GM13977 (cell line): Measurements from ENCODE around the gene CTDSPL2.

ENCODE experiments used
- DNase-seq: peaks from one replicate; pipeline ENCODE4 v3.0.0; 2012; ENCODE audit warnings: low spot score
- in situ Hi-C: fragments of 300-500 bp; cut with MboI; formaldehyde crosslinking; loops from one replicate; pipeline ENCODE4 v1.12.0; 2022; ENCODE audit warnings: low sequenced_read_pairs, low pct_unique_long_range_greater_than_20kb, mixed read lengths, inconsistent platforms; ENCODE audit not compliant: unreplicated experiment
- TF ChIP-seq, protein P1 (sequence below): IDR thresholded peaks from 2 replicates; pipeline ENCODE4 v1.5.1; 2012; ENCODE audit warnings: mild to moderate bottlenecking, control low read depth; ENCODE audit not compliant: insufficient read depth; ENCODE audit errors: extremely low read depth, missing control alignments

Gene CTDSPL2

GRCh38 chr15:44566155-44566540, 138.7 kb downstream of the CTDSPL2 start:
- DNase-seq, result no peak
- TF ChIP-seq, protein P1, sequence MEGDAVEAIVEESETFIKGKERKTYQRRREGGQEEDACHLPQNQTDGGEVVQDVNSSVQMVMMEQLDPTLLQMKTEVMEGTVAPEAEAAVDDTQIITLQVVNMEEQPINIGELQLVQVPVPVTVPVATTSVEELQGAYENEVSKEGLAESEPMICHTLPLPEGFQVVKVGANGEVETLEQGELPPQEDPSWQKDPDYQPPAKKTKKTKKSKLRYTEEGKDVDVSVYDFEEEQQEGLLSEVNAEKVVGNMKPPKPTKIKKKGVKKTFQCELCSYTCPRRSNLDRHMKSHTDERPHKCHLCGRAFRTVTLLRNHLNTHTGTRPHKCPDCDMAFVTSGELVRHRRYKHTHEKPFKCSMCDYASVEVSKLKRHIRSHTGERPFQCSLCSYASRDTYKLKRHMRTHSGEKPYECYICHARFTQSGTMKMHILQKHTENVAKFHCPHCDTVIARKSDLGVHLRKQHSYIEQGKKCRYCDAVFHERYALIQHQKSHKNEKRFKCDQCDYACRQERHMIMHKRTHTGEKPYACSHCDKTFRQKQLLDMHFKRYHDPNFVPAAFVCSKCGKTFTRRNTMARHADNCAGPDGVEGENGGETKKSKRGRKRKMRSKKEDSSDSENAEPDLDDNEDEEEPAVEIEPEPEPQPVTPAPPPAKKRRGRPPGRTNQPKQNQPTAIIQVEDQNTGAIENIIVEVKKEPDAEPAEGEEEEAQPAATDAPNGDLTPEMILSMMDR, result no peak
- in situ Hi-C loops, result no loop called here

- TF ChIP-seq, protein P1, result no peak
- no peak for DNase-seq
- in situ Hi-C loops, result no loop called here
Observed at GRCh38 chr15:44568338-44568737, 140.9 kb downstream of the CTDSPL2 start.

DNA sequence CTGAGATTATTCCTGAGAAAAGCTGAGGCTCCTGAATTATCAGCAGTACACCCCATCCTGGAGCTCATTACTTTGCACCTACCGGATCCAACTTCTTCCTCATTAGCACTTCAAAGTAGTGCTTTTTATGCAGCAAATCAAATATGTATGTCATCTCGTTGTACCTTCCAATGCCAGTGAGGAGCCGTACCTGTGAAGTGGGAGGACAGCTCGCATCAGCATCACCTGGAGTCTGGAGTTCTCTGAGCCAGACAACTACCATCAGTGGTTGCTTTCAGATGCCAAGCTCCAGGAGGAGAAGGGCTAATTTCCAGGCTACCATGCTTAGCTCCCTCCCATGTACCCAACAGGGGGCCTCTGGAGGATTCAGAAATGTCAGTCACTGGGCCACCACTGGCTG, 141.9 kb downstream of the CTDSPL2 start:
- no peak for DNase-seq
- TF ChIP-seq, protein P1, result no peak
- in situ Hi-C loops, result no loop called here

- DNase-seq, result no peak
- in situ Hi-C loops, result no loop called here
- TF ChIP-seq, protein P1, result no peak
Observed at GRCh38 chr15:44570361-44570760, 142.9 kb downstream of the CTDSPL2 start.

GRCh38 chr15:44573386-44573785, 146.0 kb downstream of the CTDSPL2 start:
- TF ChIP-seq, protein P1, result no peak
- DNase-seq, result no peak
- in situ Hi-C loops, result no loop called here

DNA sequence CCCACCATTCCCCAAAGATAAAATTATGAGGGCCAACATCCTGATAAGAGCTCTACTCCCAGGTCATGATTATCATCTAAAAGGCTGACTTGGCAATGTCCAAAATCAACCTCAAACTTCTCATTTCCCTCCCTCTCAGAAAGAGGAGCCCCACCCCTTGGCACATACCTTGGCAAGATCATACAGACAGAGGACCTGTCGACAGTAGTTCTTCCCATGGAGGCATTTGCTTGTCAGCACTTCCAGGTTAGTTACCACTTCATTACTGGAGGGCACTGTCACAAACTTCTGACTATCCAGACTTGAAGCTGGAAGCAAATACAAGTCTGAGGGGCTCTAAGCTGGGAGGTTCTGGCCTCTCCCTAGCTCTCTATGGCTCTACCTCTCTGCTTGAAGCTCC, 147.3 kb downstream of the CTDSPL2 start:
- DNase-seq, result no peak
- TF ChIP-seq, protein P1, result no peak
- in situ Hi-C loops, result loop anchor here (25.0 kb wide), 1 partner anchor 363 kb away; no protein-coding TSS in a partner anchor
